ENCODE measurements around the gene LSM2.

LSM2 gene

DNA sequence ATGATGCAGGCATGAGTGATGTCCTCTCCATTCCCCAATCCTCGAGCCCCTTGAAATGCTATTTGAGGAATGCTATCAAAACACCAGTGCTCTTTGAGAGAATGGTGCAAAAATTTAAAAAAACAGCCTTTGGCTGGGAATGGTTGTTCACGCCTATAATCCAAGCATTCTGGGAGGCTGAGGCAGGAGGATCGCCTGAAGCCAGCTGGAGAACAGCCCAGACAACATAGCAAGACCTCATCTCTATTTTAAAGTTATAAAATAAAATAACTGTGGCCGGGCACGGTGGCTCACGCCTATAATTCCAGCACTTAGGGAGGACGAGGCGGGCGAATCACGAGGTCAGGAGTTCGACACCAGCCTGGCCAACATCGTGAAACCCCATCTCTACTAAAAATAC is 7.0 kb downstream of the LSM2 start:
- no peak overlapping the region for H3K4me3 ChIP-seq (ENCODE audit: control insufficient read depth in 1 of 7, extremely low read depth in 1 of 7, insufficient read depth in 4 of 7, low read depth in 2 of 7, low read length in 6 of 7)
- H3K4me1 ChIP-seq (ENCODE audit: control extremely low read depth in 1 of 4, control insufficient read depth in 4 of 4, insufficient read depth in 4 of 4, low read length in 3 of 4): peaks cover 6 to 31% (median 27%) of the 10 kb centered on the region in 4 experiments
- H3K36me3 ChIP-seq (ENCODE audit: control insufficient read depth in 4 of 4, insufficient read depth in 4 of 4, low read length in 3 of 4): peaks cover 0 to 30% (median 13%) of the 10 kb centered on the region in 4 experiments
- CTCF ChIA-PET: interaction anchor here (1.2 to 1.6 kb wide), 6 partner anchors 9 to 30 kb away, joined by 3 to 6 read pairs (median 5); no protein-coding TSS in a partner anchor
- no CpG with 5 or more reads among the region's 12 CpGs for WGBS (ENCODE audit: insufficient coverage)
- no peaks in the 10 kb centered on the region for H3K9me3 ChIP-seq (ENCODE audit: control extremely low read depth in 1 of 5, control insufficient read depth in 4 of 5, insufficient read depth in 2 of 5, low read depth in 1 of 5, low read length in 4 of 5)
- DNase-seq: no peak
- H3K27ac ChIP-seq (ENCODE audit: insufficient read depth in 1 of 2, low read depth in 1 of 2, low read length in 2 of 2, poor library complexity in 1 of 2, severe bottlenecking in 2 of 2): no peak overlapping the region
- POLR2A ChIA-PET: interaction anchor here (1.6 kb wide), 1 partner anchor 57 kb away, joined by 4 read pairs; no protein-coding TSS in a partner anchor
- no peaks in the 10 kb centered on the region for H3K27me3 ChIP-seq (replicated peaks in 2 of 5; ENCODE audit: control insufficient read depth in 4 of 5, insufficient read depth in 5 of 5, low read length in 4 of 5)

- ChIA-PET CTCF (interaction anchor here (0.5 to 1.3 kb wide), 4 partner anchors 8 to 35 kb away, joined by 3 to 5 read pairs (median 3); no protein-coding TSS in a partner anchor), POLR2A (interaction anchor here (1.8 kb wide), 1 partner anchor 29 kb away, joined by 6 read pairs; no protein-coding TSS in a partner anchor)
- peak overlapping the region in 1 of 7 experiments; percentile 58 for H3K4me3 ChIP-seq (ENCODE audit: control insufficient read depth in 1 of 7, extremely low read depth in 1 of 7, insufficient read depth in 4 of 7, low read depth in 2 of 7, low read length in 6 of 7)
- peak overlapping the region in 1 of 2 experiments; percentile 72 for H3K27ac ChIP-seq (ENCODE audit: insufficient read depth in 1 of 2, low read depth in 1 of 2, low read length in 2 of 2, poor library complexity in 1 of 2, severe bottlenecking in 2 of 2)
- peak in 2 of 3 donors; percentile 39 to 59 for DNase-seq
- H3K27me3 ChIP-seq (replicated peaks in 2 of 5; ENCODE audit: control insufficient read depth in 4 of 5, insufficient read depth in 5 of 5, low read length in 4 of 5): no peaks in the 10 kb centered on the region
- no peaks in the 10 kb centered on the region for H3K9me3 ChIP-seq (ENCODE audit: control extremely low read depth in 1 of 5, control insufficient read depth in 4 of 5, insufficient read depth in 2 of 5, low read depth in 1 of 5, low read length in 4 of 5)
- peaks cover 0 to 23% (median 5%) of the 10 kb centered on the region in 4 experiments for H3K36me3 ChIP-seq (ENCODE audit: control insufficient read depth in 4 of 4, insufficient read depth in 4 of 4, low read length in 3 of 4)
- peaks cover 14 to 52% (median 47%) of the 10 kb centered on the region in 4 experiments for H3K4me1 ChIP-seq (ENCODE audit: control extremely low read depth in 1 of 4, control insufficient read depth in 4 of 4, insufficient read depth in 4 of 4, low read length in 3 of 4)
- 0% methylated on average over 4 of the region's 5 CpGs for WGBS (ENCODE audit: insufficient coverage)
These were observed 9.2 kb downstream of the LSM2 start for GRCh38 chr6:31797588-31797987.

- H3K36me3 ChIP-seq (ENCODE audit: control insufficient read depth in 4 of 4, insufficient read depth in 4 of 4, low read length in 3 of 4): peaks cover 0 to 29% (median 7%) of the 10 kb centered on the region in 4 experiments
- no CpG with 5 or more reads among the region's 2 CpGs for WGBS (ENCODE audit: insufficient coverage)
- H3K27me3 ChIP-seq (replicated peaks in 2 of 5; ENCODE audit: control insufficient read depth in 4 of 5, insufficient read depth in 5 of 5, low read length in 4 of 5): no peaks in the 10 kb centered on the region
- DNase-seq: no peak
- H3K27ac ChIP-seq (ENCODE audit: insufficient read depth in 1 of 2, low read depth in 1 of 2, low read length in 2 of 2, poor library complexity in 1 of 2, severe bottlenecking in 2 of 2): peak overlapping the region in 1 of 2 experiments; percentile 72
- H3K4me1 ChIP-seq (ENCODE audit: control extremely low read depth in 1 of 4, control insufficient read depth in 4 of 4, insufficient read depth in 4 of 4, low read length in 3 of 4): peaks cover 14 to 58% (median 50%) of the 10 kb centered on the region in 4 experiments
- no peak overlapping the region for H3K4me3 ChIP-seq (ENCODE audit: control insufficient read depth in 1 of 7, extremely low read depth in 1 of 7, insufficient read depth in 4 of 7, low read depth in 2 of 7, low read length in 6 of 7)
- CTCF ChIA-PET: interaction anchor here (1.2 to 1.8 kb wide), 4 partner anchors 9 to 16 kb away, joined by 5 to 13 read pairs (median 6); partner anchors contain the start of gene LSM2
- H3K9me3 ChIP-seq (ENCODE audit: control extremely low read depth in 1 of 5, control insufficient read depth in 4 of 5, insufficient read depth in 2 of 5, low read depth in 1 of 5, low read length in 4 of 5): no peaks in the 10 kb centered on the region
- POLR2A ChIA-PET: interaction anchor here (1.5 to 1.8 kb wide), 2 partner anchors 30 to 60 kb away, joined by 6 to 7 read pairs; no protein-coding TSS in a partner anchor
These were observed 9.8 kb downstream of the LSM2 start for GRCh38 chr6:31796993-31797385.

- H3K4me3 ChIP-seq (ENCODE audit: control insufficient read depth in 1 of 7, extremely low read depth in 1 of 7, insufficient read depth in 4 of 7, low read depth in 2 of 7, low read length in 6 of 7): peak within 1 kb of the TSS; percentile 73 to 98 (median 89)
- H3K36me3 ChIP-seq (ENCODE audit: control insufficient read depth in 4 of 4, insufficient read depth in 4 of 4, low read length in 3 of 4): peaks cover 0 to 36% (median 11%) of the 10 kb centered on the region in 4 experiments
- ChIA-PET CTCF (interaction anchor here (0.6 to 2.6 kb wide), 13 partner anchors 10 to 143 kb away, joined by 3 to 13 read pairs (median 4); partner anchors contain the start of genes BAG6 and LSM2), POLR2A (interaction anchor here (0.7 to 1.5 kb wide), 8 partner anchors 11 to 144 kb away, joined by 3 to 7 read pairs (median 4); partner anchors contain the start of genes ABHD16A, HSPA1A, HSPA1B and HSPA1L)
- H3K9me3 ChIP-seq (ENCODE audit: control extremely low read depth in 1 of 5, control insufficient read depth in 4 of 5, insufficient read depth in 2 of 5, low read depth in 1 of 5, low read length in 4 of 5): no peaks in the 10 kb centered on the region
- no peaks in the 10 kb centered on the region for H3K27me3 ChIP-seq (replicated peaks in 2 of 5; ENCODE audit: control insufficient read depth in 4 of 5, insufficient read depth in 5 of 5, low read length in 4 of 5)
- WGBS (ENCODE audit: insufficient coverage): under 1% methylated on average over 63 of the region's 75 CpGs
- H3K4me1 ChIP-seq (ENCODE audit: control extremely low read depth in 1 of 4, control insufficient read depth in 4 of 4, insufficient read depth in 4 of 4, low read length in 3 of 4): peaks cover 14 to 67% (median 51%) of the 10 kb centered on the region in 4 experiments
- peak; percentile 90 to 92 (median 92) for DNase-seq
- H3K27ac ChIP-seq (ENCODE audit: insufficient read depth in 1 of 2, low read depth in 1 of 2, low read length in 2 of 2, poor library complexity in 1 of 2, severe bottlenecking in 2 of 2): peak within 1 kb of the TSS; percentile 83 to 92
These were observed 11.0 kb downstream of the LSM2 start, which contains the start of gene VARS1 for GRCh38 chr6:31795616-31796298. Gene VARS1 (minus strand): TSS chr6:31795752. CDS start chr6:31795217, 535 bp downstream.

GRCh38 chr6:31794866-31795615 is 11.7 kb downstream of the LSM2 start:
- Histone ChIP-seq H3K36me3 (ENCODE audit: control insufficient read depth in 4 of 4, insufficient read depth in 4 of 4, low read length in 3 of 4) (peaks cover 0 to 36% (median 11%) of the 10 kb centered on the region in 4 experiments), H3K4me1 (ENCODE audit: control extremely low read depth in 1 of 4, control insufficient read depth in 4 of 4, insufficient read depth in 4 of 4, low read length in 3 of 4) (peaks cover 14 to 67% (median 51%) of the 10 kb centered on the region in 4 experiments), H3K27me3 (replicated peaks in 2 of 5; ENCODE audit: control insufficient read depth in 4 of 5, insufficient read depth in 5 of 5, low read length in 4 of 5) (no peaks in the 10 kb centered on the region), H3K9me3 (ENCODE audit: control extremely low read depth in 1 of 5, control insufficient read depth in 4 of 5, insufficient read depth in 2 of 5, low read depth in 1 of 5, low read length in 4 of 5) (no peaks in the 10 kb centered on the region), H3K4me3 (ENCODE audit: control insufficient read depth in 1 of 7, extremely low read depth in 1 of 7, insufficient read depth in 4 of 7, low read depth in 2 of 7, low read length in 6 of 7) (peak overlapping the region; percentile 73 to 98 (median 89)), H3K27ac (ENCODE audit: insufficient read depth in 1 of 2, low read depth in 1 of 2, low read length in 2 of 2, poor library complexity in 1 of 2, severe bottlenecking in 2 of 2) (peak overlapping the region; percentile 83 to 92)
- no peak for DNase-seq
- ChIA-PET POLR2A (interaction anchor here (0.6 to 1.5 kb wide), 9 partner anchors 12 to 300 kb away, joined by 3 to 7 read pairs (median 3); partner anchors contain the start of genes ABHD16A, HSPA1A, HSPA1B and HSPA1L), CTCF (interaction anchor here (0.6 to 2.6 kb wide), 9 partner anchors 10 to 35 kb away, joined by 3 to 13 read pairs (median 5); partner anchors contain the start of gene LSM2)
- 1% methylated on average over 29 of the region's 44 CpGs for WGBS (ENCODE audit: insufficient coverage)

DNA sequence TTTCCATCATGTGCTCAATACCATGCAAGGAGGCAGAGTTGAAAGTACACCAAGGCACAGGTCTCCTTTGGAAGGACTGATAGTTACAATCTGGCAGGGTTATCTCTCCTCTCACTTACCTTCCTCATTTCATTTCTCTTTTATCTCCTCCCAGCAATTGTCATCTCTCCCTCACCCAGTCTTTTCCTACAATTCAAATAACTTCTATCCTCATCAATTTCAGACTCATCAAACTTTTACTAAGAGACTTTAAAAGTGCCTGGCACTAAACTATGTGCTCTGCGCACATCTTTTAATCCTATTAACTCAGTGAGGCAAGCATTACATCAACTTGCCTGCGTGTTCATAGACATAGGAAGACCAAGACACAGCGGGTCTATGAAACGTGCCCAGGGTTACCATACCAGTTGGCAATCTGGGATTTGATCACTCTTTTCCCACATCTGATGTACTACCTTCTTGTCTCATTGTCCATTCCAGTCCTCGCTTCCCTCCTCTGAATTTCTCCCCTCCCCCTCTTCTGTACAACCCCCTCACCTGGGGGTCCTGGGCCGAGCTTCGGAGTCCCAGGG is 12.4 kb downstream of the LSM2 start:
- H3K27me3 ChIP-seq (replicated peaks in 2 of 5; ENCODE audit: control insufficient read depth in 4 of 5, insufficient read depth in 5 of 5, low read length in 4 of 5): no peaks in the 10 kb centered on the region
- DNase-seq: no peak
- CTCF ChIA-PET: interaction anchor here (1.0 to 2.6 kb wide), 3 partner anchors 9 to 36 kb away, joined by 3 to 11 read pairs (median 3); no protein-coding TSS in a partner anchor

More for the DNA sequence above, 12.4 kb downstream of the LSM2 start:
- Histone ChIP-seq H3K9me3 (ENCODE audit: control extremely low read depth in 1 of 5, control insufficient read depth in 4 of 5, insufficient read depth in 2 of 5, low read depth in 1 of 5, low read length in 4 of 5) (no peaks in the 10 kb centered on the region), H3K27ac (ENCODE audit: insufficient read depth in 1 of 2, low read depth in 1 of 2, low read length in 2 of 2, poor library complexity in 1 of 2, severe bottlenecking in 2 of 2) (peak overlapping the region; percentile 83 to 92), H3K4me3 (ENCODE audit: control insufficient read depth in 1 of 7, extremely low read depth in 1 of 7, insufficient read depth in 4 of 7, low read depth in 2 of 7, low read length in 6 of 7) (peak overlapping the region; percentile 73 to 98 (median 89)), H3K36me3 (ENCODE audit: control insufficient read depth in 4 of 4, insufficient read depth in 4 of 4, low read length in 3 of 4) (peaks cover 0 to 33% (median 14%) of the 10 kb centered on the region in 4 experiments), H3K4me1 (ENCODE audit: control extremely low read depth in 1 of 4, control insufficient read depth in 4 of 4, insufficient read depth in 4 of 4, low read length in 3 of 4) (peaks cover 14 to 67% (median 51%) of the 10 kb centered on the region in 4 experiments)
- WGBS (ENCODE audit: insufficient coverage): 40% methylated on average over 7 of the region's 7 CpGs
- POLR2A ChIA-PET: interaction anchor here (0.6 to 1.0 kb wide), 2 partner anchors 56 to 299 kb away, joined by 3 read pairs; no protein-coding TSS in a partner anchor
